HG02763 (cell line): ENCODE measurements around the gene ADAMTS10.
"Not testable (repeated sequence)": the region's sequence is repeated elsewhere in the genome, so short reads cannot be mapped to it uniquely, and the experiment has no call there.

Experiments
- ATAC-seq: cut with Tn5 transposase; IDR thresholded peaks from one replicate; pipeline ENCODE4 v1.9.1; 2021; ENCODE audit warnings: mild to moderate bottlenecking, moderate library complexity; ENCODE audit not compliant: unreplicated experiment

ADAMTS10 gene

GRCh38 chr19:8596168-8596567 is 14.3 kb downstream of the ADAMTS10 start:
- no peak for ATAC-seq

DNA sequence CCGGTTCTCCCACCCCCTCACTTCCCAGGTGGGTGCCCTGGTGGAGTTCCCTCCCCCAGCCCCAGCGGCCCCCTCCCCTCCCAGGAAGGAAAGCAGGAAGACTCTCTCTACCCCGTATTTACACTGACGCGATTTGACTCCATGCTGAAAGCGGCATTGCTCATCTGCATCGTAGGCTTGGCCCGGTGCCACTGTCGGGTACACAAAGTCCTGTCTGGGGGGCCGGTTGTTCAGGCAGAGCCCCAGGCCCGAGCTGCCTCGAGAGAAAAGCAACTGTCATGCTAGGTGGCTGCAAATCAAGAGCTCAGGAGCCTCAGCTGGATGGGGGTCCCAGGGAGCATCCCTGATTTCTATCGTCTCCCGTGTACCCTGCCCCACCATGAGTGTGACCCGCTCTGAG is 14.9 kb downstream of the ADAMTS10 start:
- no peak for ATAC-seq

DNA sequence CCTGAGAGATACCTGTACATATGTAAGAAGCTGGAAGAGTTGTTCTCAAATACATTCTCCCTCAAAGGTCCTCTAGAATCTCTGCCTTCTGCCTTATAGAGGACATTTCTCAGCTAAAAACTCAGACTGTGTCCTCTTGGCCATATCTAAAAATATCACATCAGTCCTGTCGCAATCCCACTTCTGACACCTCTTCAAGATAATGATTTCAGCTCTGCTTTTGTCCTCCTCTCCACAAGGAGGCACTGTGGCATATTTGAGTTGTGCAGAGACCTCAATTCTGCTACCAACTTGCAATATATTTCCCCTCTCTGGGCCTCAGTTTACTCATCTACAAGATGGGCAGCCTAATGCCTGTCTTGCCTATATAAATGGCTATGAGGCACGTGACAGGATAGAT is 16.6 kb downstream of the ADAMTS10 start:
- no peak for ATAC-seq

DNA sequence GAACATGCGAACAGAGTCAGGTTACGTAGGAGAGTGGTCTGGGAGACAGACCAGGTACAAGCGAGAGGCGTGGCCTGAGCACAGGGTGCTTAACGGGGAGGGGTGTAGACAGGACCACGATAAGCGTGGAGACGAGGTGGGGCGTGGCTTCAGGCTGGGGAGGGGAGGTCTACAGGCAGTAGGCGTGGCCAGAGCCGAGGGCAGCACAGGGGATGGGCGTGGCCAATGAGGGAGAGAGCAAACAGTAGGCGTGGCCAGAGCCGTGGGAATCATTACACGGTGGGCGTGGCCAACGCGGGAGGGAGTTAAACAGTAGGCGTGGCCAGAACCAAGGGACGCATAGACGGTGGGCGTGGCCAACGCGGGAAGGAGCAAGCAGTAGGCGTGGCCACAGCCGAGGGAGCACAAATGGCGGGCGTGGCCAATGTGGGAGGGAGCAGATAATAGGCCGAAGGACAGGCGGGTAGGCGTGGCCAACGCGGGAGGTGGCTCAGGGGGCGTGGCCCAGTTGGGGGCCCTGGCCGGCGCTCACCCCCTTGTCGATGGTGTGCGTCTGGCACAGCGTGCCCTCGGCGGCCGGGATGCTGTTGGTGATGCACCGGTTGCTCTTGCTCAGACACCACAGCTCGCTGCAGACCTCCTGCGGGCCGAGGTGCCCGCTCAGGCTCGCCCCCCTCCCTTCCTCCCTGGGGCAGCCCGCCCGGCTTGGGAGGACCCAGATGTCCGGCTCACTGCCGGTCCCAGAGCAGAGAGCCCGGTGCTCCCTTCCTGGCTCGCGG is 18.1 kb downstream of the ADAMTS10 start:
- no peak for ATAC-seq

GRCh38 chr19:8589177-8589714 is 21.3 kb downstream of the ADAMTS10 start:
- ATAC-seq, result no peak

DNA sequence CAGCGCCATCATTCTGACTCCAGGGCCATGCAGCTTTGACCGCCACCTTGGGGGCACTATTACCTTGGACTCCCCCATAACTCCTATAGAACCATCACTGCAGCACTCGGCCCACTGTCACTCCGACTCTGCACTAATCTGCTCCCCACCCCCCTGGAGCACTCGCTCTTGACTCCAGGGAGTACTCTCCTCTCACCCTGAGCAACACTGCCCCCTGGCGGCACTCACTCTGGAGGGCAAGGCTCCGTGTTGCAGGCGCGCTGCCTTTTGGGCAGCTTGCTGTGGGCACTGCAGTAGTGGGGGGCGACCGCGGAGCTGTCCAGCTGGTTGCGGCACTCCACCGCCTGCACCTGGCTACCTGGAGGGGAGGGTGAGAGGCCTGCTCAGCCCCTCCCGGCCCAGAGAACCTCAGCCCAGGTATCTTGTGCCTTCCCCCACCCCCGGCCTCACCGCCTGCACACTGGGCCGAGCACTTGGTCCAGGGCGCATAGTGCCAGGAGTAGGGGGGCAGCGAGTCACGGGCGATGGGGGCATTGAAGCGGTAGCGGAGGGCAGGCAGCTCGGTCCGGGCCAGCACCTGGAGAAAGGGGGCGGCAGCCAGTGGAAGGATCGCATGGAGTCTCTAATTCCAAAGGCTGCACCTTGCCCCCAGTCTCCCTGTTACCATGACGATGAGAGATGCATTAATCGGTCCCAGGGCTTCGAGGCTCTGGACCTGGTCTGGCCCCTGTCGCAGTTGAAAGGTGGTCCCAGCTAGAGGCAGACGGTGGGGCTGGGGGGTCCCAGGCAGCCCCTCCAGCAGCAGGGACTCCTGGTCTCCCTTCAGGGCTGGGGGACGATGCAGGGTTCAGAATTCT is 24.4 kb downstream of the ADAMTS10 start:
- ATAC-seq, result no peak

DNA sequence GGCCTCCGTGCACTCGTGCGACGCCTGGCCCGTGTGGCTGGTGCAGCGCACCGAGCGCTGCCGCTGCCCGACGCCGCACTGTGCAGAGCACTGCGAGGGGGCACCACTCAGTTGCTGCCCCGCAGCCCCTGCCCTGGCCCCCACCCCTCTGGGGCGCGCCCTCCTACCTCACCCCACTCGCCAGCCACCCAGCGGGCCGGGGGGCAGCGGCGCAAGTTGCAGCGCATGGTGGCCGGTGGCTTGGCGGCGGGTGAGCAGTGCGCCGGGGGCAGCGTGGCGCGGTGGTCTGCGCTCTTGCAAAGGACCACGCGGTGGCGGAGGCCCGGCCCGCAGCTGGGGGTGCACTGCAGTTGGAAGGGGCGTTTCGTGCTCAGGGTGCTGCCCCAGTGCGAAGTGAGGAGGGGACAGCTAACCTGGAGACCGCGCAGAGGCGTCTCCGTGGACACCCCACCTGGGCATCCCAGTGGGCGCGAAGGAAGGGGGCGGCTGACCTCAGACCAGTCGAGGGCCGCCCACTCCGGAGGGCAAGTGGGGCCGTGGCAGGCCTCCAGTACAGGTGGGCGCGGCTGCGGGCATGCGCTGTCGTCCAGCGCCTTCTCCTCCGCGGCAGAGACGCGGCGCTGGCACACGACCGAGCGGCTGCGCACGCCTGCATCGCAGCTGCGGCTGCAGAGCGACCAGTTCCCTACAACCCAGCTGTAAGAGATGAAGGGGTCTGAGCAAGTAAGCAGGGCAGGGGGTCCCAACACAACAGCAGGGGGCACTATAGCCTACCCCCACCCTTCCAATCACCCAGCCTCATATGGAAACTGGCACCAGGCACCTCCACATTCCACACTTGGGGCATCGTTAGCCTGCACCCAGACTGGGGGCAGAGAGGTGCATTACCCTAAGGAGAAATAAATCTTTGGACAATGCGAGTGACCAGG is 25.3 kb downstream of the ADAMTS10 start:
- no peak for ATAC-seq

GRCh38 chr19:8580710-8581281 is 29.7 kb downstream of the ADAMTS10 start:
- no peak for ATAC-seq

- ATAC-seq, result no peak
These were observed 31.8 kb downstream of the ADAMTS10 start for GRCh38 chr19:8578642-8579265.

- ATAC-seq, result no peak
These were observed 32.8 kb downstream of the ADAMTS10 start for GRCh38 chr19:8577741-8578140.

DNA sequence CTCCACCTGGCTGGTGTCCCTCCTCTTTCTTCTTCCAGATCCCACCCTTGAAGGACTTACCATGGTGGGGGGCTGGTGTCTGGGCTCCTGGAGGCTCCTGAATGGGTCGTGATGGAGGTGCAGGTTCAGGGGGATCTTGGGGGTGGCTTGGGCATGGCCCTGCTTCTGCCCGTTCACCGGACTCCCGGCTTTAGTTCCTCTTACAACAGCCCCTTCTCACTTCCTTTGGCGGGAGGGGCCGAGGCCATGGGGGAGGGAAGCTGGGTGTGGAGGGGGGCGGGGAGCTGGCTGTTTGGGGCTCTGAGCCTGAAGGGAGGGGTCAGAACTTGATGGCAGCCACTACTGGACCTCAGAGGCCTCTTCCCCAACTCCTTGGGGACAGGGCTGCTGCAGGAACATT is 33.3 kb downstream of the ADAMTS10 start, which contains the start of gene MYO1F:
MYO1F (minus strand) TSS at position 196 of the 400 bp plus-strand sequence; CDS start at position 63, 133 bp downstream.
- no peak for ATAC-seq

DNA sequence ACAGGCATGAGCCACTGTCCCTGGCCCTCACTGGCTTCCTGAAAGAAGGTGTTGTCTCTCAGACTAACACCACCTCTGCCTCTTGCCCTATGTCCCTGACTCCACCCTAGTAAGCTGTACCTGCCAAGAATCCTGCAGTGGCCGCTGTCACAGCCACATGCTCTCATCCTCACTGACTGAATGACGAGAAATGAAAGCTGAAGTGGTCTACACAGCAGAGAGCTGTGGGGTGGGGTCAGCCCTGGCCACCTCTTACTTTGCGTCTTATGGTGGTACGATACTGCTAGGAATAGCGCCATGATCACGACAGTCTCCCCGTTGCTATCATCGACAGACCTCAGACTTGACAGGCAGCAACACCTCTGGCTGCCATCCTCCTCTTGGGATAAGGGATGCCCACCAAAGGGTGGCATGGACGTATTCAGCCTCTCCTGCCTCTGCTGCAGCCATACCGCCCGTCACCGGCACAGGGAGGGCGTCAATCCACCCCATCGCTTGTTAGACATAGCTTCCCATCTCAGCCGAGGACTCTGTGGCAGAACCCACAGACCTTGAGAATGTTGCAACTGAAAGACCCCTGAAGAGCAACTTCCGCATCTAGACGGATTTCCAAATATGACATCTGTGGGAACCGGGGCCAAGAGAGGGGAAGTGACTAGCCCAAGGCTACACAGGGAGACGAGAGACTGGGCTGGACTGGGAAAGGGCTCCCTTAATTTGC is 34.1 kb downstream of the ADAMTS10 start:
- ATAC-seq, result no peak

GRCh38 chr19:8575467-8575997 is 35.0 kb downstream of the ADAMTS10 start:
- no peak for ATAC-seq

DNA sequence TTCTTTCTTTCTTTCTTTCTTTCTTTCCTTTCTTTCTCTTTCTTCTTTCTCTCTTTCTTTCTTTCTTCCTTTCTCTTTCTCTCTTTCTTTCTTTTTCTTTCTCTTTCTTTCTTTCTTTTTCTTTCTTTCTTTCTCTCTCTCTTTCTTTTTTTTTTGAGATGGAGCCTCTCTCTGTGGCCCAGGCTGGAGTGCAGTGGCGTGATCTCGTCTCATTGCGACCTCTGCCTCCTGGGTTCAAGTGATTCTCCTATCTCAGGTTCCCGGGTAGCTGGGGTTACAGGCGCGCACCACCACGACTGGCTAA is 35.9 kb downstream of the ADAMTS10 start:
- ATAC-seq, result not testable (repeated sequence)

GRCh38 chr19:8573316-8573715 is 37.2 kb downstream of the ADAMTS10 start:
- no peak for ATAC-seq

- no peak for ATAC-seq
These were observed 39.5 kb downstream of the ADAMTS10 start for GRCh38 chr19:8571006-8571411.

DNA sequence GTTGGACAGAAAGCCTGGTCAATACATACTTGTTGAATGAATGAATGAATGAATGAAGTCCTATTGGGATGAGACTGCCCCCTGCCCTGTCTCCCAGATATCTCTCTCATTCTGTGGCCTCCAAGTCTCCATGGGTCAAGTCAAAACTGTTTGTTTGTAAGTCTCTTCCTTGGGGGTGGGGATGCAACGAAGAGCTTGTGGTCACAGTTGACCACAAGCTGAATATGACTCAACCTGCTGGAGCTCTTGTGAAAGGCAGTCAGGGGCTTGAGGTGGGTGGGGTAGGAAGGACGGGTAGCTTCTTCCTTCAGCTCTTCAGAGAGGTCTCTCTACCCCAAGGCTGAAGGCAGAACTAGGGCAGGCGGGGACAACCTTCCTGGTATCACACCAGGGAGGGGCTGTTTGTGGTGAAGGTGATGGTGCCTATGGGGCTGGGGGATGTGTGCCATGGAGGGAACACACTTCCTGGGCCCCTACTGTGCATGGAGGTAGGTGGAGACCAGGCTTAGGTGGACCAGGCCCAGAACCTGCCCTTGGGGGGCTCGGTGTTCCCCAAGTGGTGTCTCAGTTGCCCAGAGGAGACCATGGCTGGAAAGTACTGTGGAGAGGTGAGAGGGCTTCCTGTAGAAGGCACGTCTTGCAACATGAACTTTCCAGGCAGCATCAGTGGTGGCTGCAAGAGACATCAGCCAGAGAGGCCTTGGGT is 41.3 kb downstream of the ADAMTS10 start:
- peak; percentile 57 for ATAC-seq

DNA sequence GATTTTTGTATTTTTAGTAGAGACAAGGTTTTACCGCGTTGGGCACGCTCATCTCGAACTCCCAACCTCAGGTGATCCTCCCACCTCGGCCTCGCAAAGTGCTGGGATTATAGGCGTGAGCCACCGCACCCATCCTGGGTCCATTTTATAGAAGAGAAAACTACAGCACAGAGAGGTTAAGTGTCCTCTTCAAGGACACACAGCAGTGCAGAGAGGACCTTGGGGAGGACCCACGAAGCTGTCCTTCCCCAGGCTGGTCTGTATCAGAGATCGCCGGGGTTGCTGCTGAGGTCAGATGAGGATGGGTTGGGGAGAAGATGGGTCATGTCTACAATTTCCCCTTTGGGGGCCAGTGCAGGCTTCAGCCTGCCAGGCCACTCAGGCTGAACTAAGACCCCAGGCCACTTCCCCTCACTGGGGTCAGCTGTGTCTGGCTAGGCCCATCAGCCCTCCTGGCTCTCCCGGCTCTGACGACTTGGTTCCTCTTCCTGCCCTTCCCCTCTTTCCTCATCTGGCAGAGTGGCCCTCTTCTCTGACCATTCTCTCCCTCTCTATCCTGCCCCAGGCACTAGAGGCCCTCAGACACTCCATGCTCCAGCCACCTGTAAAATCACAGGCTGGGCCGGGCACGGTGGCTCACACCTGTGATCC is 42.9 kb downstream of the ADAMTS10 start:
- no peak for ATAC-seq
